Measurements from ENCODE around the gene DTNB.
"Not testable (repeated sequence)": the region's sequence is repeated elsewhere in the genome, so short reads cannot be mapped to it uniquely, and the experiment has no call there.

Gene DTNB

DNA sequence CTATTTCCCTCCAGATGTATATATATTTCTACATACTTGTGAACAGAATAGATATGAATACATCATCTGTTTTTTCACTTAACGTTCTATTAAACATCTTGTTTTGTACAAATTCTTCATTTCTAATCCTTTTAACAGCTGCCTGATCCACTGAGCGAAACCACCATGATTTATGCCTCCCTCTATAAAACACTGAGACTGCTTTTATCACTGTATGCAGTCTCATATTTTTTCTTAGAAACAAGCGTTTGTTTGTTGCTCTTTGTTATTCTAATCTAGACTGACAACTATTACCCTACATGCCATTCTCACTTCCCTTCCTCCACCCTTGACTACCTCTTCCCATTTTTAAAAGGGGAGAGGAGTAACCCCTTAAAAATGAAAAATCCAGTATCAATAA is 88.2 kb downstream of the DTNB start:
- DNase-seq, result no peak

DNA sequence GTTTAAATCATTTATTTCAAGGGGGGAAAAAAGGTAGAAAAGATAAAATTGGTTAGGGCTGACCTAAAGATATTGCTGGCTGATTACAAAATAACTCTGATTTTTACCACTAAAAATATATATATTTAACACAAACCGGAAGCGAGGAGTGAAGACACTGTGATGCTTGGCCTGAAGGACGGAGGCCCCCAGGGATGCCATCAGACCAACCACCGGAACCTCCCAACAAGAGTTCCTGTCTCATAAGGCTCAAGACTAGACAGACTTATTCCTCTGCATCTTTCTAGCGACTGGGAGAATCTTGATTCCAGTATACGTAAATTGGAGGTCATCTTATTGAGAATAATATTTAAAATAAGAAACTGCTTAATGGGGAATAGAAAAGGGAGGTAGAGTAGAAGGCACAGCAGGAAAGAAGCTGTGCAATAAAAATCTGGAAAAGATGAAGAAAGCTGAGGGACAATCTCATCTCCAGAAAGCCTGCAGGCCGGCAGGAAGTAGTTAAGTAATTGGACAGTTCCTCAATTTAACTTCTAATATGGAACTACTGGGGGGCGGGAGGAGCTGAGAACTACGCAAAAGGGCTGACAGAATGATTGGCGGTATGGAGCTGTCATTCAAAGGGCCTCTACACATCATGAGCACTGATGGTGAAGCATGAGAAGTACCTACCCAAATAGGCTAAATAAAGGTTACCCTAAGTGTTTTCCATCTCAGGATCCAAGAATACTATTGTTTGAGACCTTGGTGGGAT is 91.1 kb downstream of the DTNB start:
- DNase-seq, result no peak

DNA sequence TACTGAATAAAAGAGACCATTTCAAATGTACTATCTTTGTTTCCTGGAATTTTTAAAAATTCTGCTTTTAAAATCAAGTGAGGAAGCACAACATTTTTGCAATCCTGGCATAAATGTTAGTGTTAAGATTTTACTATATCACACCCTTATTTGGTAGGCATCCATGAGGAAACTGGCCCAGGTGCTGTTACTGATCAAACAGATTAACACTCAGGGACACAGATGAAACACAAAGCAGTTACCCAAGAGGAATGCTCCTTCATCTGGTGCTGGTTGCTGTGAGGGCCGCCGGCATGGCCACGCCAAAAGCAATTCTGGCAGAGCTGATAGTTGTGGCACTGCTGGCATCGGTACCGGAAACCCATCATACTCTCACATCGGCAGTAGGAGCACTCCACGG is 96.8 kb downstream of the DTNB start:
- no peak for DNase-seq

DNA sequence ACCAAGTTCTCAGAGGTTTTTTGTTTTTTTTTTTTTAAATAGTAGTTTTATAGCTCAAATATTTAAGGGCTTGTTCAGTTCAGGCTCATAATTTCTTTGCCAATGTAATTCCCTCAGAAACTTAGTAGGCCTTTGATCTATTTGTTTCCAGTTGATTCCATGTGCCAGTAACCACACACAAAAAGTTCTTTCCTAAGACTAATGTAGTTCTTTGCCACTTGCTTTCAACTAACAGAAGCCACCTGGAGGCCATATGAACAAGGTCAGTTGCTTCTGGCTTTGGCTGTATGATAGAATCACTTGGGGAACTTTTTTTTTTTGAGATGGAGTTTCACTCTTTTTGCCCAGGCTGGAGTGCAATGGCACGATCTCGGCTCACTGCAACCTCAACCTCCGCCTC is 100.7 kb downstream of the DTNB start:
- DNase-seq, result no peak

DNA sequence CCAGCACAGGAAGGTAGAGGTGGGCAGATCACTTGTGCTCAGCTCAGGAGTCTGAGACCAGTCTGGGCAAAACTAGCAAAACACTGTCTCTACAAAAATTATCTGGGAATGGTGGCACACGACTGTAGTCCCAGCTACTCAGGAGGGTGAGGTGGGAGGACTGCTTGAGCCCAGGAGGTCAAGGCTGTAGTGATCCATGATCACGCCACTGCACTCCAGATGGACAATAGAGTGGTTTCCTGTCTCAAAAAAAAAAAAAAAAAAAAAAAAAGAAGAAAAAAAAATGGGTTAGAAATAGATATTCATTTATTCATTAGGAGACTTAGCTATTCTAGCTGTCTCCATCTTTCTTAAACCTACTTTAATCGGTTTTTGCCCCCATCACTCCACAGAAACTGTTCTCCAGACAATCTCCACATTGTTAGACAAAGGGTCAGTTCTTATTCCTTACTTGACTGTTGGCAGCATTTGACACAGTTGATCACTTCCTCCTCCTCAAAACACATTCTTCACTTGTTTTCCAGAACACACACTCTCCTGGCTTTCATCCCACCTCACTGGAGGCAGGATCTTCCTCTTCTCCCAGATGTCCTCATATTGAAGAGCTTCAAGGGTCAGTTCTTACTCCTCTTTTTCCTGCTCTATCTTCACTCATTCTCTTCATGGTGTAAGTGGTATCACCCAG is 103.1 kb downstream of the DTNB start:
- no peak for DNase-seq

- peak; percentile 61 for DNase-seq
These were observed 106.0 kb downstream of the DTNB start for GRCh38 chr2:25567406-25567805.

- DNase-seq, result no peak
These were observed 106.7 kb downstream of the DTNB start for GRCh38 chr2:25566694-25567093.

DNA sequence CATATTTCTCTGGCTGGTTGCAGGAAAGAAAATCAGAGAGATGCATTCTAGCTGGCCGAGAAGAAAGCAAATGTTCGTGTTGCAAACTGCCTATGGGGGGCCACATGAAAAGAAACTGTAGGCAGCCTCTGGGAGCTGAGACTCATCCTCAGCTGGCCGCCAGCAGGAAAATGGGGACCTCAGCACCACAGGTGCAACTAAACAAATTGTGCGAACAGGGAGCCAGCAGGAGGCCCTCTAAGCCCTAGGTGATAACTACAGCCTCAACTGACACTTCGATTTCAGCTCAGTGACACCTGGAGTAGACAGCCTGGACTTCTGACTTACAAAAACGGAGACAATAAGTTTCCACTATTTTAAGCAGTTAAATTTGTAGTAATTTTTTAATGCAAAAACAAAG is 107.3 kb downstream of the DTNB start:
- no peak for DNase-seq

- no peak for DNase-seq
These were observed 112.1 kb downstream of the DTNB start for GRCh38 chr2:25561136-25561850.

DNA sequence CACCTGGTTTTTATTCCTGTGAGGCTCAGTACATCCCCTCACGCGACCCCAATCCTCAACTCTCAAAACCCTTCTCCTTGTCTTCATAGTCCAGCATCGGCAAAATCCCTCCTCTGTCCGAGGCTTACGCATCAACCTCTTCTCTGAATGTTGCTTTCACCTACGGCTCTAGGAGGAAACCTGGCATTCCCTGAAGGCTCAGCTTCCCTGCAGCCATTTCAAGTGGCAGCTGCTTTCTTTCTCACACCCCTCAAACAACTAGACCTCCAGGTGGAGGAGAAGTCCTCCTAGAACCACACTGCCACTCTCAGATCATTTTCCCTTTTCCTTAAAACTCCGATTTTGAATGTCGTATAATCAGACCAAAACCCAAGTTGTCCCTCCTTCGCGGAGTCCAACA is 114.2 kb downstream of the DTNB start:
- DNase-seq, result no peak

GRCh38 chr2:25558262-25558661 is 115.1 kb downstream of the DTNB start:
- no peak for DNase-seq

GRCh38 chr2:25557179-25558036 is 116.0 kb downstream of the DTNB start:
- peak; percentile 4 for DNase-seq

DNA sequence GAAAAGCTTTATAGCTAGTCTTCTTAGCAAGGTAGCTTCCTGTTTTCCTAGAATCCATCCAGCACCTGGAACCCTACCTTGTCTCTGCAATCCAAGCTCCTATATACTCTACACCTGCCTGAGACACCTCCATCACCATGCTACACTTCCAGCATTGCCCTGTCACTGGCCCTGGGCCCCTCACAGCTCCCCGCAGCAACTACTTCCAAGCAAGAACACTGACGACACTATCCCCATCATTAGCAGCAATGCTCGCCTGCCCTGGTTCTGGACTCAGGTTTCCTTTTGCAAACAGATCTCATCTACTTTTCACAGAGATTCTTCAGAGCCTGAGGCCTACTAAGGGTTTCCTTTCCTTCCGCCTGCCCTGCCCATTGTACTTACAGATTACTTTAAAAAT is 121.1 kb downstream of the DTNB start:
- no peak for DNase-seq

DNA sequence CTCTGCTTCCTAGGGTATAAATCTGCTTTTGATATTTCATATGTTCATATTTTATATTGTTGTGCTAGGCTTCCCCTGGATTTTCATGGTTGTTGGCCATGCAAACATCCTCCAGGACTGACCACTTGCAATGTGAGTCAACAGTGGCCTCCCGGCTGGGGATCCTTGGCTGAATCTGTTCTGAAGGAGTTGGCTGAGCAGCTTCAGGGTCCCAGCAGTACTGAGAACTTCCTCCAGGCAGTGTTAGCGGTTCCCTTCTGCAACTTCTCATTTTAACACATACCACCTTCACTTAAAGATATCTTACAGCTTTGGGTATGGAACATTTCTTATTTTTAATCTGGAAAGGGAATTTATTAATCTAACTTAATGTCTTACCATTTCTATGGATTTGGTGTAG is 122.1 kb downstream of the DTNB start:
- no peak for DNase-seq

GRCh38 chr2:25549571-25549970 is 123.8 kb downstream of the DTNB start:
- not testable (repeated sequence) for DNase-seq

- DNase-seq, result no peak
These were observed 124.8 kb downstream of the DTNB start for GRCh38 chr2:25548601-25549000.

DNA sequence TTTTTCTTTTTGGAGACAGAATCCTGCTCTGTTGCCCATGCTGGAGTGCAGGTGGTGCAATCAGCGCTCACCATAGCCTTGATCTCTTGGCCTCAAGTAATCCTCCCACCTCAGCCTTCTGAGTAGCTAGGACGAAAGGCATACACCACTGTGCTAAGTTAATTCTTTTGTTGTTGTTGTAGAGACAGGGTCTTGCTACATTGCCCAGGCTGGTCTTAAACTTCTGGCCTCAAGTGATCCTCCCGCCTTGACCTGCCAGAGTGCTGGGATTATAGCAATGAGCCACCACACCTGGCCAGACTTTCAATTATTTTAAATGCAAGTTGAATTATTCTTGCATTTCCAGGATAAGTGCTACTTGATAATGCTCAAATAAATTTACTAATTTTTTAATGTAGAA is 126.5 kb downstream of the DTNB start:
- DNase-seq, result no peak

GRCh38 chr2:25545899-25546298 is 127.5 kb downstream of the DTNB start:
- DNase-seq, result no peak

DNA sequence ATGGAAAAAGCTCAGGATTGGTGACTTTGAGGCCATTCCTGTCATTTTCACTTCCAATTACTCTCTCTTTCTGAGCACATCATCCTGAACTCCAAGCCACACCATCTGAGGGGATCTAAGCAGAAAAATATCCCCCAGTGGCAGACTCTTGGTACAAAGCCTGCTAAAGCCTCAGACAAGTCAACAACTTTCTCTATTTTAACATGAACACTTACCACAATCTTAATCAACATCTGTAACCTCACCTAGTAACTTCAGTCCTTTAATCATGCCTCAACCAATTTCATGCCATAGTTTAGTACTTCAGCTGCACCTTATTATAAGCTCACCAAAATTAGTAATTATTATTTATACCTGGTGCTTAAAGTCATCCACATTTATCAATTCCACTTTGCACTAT is 128.9 kb downstream of the DTNB start:
- no peak for DNase-seq

- no peak for DNase-seq
These were observed 129.4 kb downstream of the DTNB start for GRCh38 chr2:25543939-25544338.

DNA sequence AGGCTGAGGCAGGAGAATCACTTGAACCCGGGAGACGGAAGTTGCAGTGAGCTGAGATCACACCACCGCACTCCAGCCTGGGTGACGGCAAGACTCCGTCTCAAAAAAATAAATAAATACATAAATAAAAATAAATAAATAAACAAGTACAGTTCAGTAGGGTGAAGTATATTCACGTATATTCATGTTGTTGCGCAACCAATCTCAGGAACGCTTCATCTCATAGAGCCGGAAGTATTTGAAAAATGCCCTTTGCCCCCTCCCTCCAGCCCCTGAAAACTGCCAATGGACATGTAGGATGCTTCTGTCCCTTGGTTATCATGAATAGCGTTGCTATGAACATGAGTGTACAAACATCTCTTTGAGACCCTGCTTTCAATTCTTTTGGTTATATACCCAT is 132.0 kb downstream of the DTNB start:
- no peak for DNase-seq

- no peak for DNase-seq
These were observed 134.2 kb downstream of the DTNB start for GRCh38 chr2:25539136-25539535.

GRCh38 chr2:25537526-25537925 is 135.9 kb downstream of the DTNB start:
- no peak for DNase-seq
